ENCODE results near the gene FXYD4. TPM values are rescaled to one million over a fixed set of nuclear protein-coding genes. Genes with fewer than 3 reads are reported as not detected.

FXYD4 gene
- total RNA-seq, 2 donors from 2014 or later = not detected

- intact Hi-C loops (cut with DNase I) = no loop called here
- 64 to 70% methylated on average over 10 to 13 of the region's 13 CpGs for WGBS, 2 donors
- DNase-seq (no peak), ATAC-seq (no peak)
- Histone ChIP-seq H3K27me3 (no peaks in the 10 kb centered on the region), H3K36me3 (replicated peaks in 1 of 2; ENCODE audit: insufficient read depth in 1 of 2, low read depth in 2 of 2) (no peaks in the 10 kb centered on the region), H3K4me1 (no peaks in the 10 kb centered on the region), H3K4me3 (no peak overlapping the region), H3K27ac (no peak overlapping the region), H3K9me3 (no peaks in the 10 kb centered on the region)
- TF ChIP-seq, protein P1, sequence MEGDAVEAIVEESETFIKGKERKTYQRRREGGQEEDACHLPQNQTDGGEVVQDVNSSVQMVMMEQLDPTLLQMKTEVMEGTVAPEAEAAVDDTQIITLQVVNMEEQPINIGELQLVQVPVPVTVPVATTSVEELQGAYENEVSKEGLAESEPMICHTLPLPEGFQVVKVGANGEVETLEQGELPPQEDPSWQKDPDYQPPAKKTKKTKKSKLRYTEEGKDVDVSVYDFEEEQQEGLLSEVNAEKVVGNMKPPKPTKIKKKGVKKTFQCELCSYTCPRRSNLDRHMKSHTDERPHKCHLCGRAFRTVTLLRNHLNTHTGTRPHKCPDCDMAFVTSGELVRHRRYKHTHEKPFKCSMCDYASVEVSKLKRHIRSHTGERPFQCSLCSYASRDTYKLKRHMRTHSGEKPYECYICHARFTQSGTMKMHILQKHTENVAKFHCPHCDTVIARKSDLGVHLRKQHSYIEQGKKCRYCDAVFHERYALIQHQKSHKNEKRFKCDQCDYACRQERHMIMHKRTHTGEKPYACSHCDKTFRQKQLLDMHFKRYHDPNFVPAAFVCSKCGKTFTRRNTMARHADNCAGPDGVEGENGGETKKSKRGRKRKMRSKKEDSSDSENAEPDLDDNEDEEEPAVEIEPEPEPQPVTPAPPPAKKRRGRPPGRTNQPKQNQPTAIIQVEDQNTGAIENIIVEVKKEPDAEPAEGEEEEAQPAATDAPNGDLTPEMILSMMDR (IDR thresholded peaks at IDR 0.05) = no peak
- no peak for TF ChIP-seq POLR2A (IDR thresholded peaks at IDR 0.05)
Observed at GRCh38 chr10:43377424-43377883, 6.0 kb downstream of the FXYD4 start.

GRCh38 chr10:43380610-43381222, 9.3 kb downstream of the FXYD4 start:
- Histone ChIP-seq H3K4me1 (peaks cover 16% of the 10 kb centered on the region), H3K27ac (no peak overlapping the region), H3K4me3 (no peak overlapping the region), H3K9me3 (no peaks in the 10 kb centered on the region), H3K27me3 (no peaks in the 10 kb centered on the region), H3K36me3 (replicated peaks in 1 of 2; ENCODE audit: insufficient read depth in 1 of 2, low read depth in 2 of 2) (no peaks in the 10 kb centered on the region)
- intact Hi-C loops (cut with DNase I) = no loop called here
- no peak for TF ChIP-seq POLR2A (IDR thresholded peaks at IDR 0.05)
- TF ChIP-seq, protein P1 (IDR thresholded peaks at IDR 0.05) = no peak
- no peak for ATAC-seq
- 84 to 88% methylated on average over 5 of the region's 5 CpGs for WGBS, 2 donors
- no peak for DNase-seq

- H3K36me3 ChIP-seq (replicated peaks in 1 of 2; ENCODE audit: insufficient read depth in 1 of 2, low read depth in 2 of 2) = peaks cover 12 to 19% of the 10 kb centered on the region in 2 donors
- ATAC-seq = no peak
- 54 to 55% methylated on average over 9 to 14 of the region's 14 CpGs for WGBS, 2 donors
- no peaks in the 10 kb centered on the region for H3K9me3 ChIP-seq
- peak overlapping the region in 1 of 4 donors; percentile 26 for H3K27ac ChIP-seq
- peaks cover 16% of the 10 kb centered on the region for H3K4me1 ChIP-seq
- no peak overlapping the region for H3K4me3 ChIP-seq
- TF ChIP-seq, protein P1 (IDR thresholded peaks at IDR 0.05) = no peak
- no peak for TF ChIP-seq POLR2A (IDR thresholded peaks at IDR 0.05)
- DNase-seq = no peak
- intact Hi-C loops (cut with DNase I) = no loop called here
- H3K27me3 ChIP-seq = no peaks in the 10 kb centered on the region
Observed at GRCh38 chr10:43383204-43383971, 12.0 kb downstream of the FXYD4 start.

DNA sequence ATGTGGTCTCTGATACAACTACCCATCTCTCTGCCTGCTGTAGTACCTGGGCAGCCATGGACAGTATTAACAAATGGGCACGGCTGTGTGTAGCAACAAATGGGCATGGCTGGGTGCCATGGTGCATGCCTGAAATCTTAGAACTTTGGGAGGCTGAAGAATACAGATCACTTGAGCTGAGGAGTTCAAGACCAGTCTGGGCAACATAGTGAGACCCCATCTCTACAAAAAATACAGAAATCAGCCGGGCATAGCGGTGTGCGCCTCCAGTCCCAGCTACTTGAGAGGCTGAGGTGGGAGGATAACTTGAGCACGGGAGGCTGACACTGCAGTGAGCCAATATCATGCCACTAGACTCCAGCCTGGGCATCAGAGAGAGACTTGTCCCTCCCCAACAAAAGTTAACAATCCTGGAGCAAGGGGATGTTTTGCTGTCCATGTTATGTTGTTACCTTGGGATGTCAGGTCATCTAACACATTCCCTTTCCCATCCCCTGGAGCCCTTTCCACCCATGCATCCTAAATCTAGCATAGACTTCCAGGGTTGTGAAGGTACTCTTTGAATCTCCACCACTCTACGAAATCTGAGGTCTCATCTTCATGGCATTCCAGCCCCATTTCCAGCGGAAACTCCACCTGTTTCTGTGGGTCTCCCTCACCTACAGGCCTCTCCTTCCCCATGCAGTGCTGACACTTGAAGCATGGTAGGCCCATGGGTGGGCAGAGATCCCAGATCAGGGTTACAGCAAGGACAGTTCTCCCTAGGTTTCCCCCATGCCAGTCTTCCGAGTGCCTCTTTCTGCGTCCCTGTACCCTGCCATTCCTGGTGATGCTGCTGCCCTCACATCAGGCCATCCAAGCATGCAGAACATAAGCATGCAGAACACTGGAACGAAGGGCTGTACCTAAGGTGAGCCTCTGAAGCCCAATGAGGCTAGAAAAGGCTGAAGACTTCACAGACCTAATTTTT, 13.1 kb downstream of the FXYD4 start:
- H3K27me3 ChIP-seq = no peaks in the 10 kb centered on the region
- TF ChIP-seq, protein P1 (IDR thresholded peaks at IDR 0.05) = no peak
- TF ChIP-seq POLR2A (IDR thresholded peaks at IDR 0.05) = no peak
- DNase-seq (no peak), ATAC-seq (peak; percentile 30)
- no peak overlapping the region for H3K27ac ChIP-seq
- H3K4me1 ChIP-seq = peaks cover 16% of the 10 kb centered on the region
- H3K9me3 ChIP-seq = no peaks in the 10 kb centered on the region
- intact Hi-C loops (cut with DNase I) = no loop called here
- H3K36me3 ChIP-seq (replicated peaks in 1 of 2; ENCODE audit: insufficient read depth in 1 of 2, low read depth in 2 of 2) = peaks cover 12 to 24% of the 10 kb centered on the region in 2 donors
- H3K4me3 ChIP-seq = no peak overlapping the region
- 87 to 90% methylated on average over 9 to 10 of the region's 10 CpGs for WGBS, 2 donors
